Anterior cingulate cortex (tissue), 58 donors: ENCODE measurements around the gene PITRM1.
"Not testable (repeated sequence)": the region's sequence is repeated elsewhere in the genome, so short reads cannot be mapped to it uniquely, and the experiment has no call there.

Source experiments
- DNase-seq, 58 donors: peaks; one replicate each; lab custom pipeline; 2025; lab: John Stamatoyannopoulos, UW

Gene PITRM1

DNA sequence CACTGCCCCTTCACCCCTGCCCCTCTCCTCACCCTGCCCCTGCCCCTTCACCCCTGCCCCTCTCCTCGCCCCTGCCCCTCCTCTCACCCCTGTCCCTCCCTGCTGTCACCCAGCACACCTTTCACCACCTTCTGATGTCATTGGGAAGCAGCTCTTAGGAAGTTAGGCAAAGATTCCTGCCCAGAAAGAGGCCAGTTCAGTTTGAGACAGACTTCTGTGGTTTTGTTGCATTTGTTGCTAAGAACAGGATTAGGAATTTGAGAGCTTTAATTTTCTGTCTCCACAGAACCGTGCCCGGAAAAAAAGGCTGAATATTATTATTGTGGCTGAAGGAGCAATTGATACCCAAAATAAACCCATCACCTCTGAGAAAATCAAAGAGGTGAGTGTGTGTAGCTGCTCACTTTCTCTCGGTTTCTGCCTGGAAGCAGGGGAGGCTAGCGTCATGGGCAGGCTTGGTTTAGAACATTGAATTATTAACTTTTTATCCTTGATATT is 65.6 kb downstream of the PITRM1 start:
- no peak for DNase-seq

DNA sequence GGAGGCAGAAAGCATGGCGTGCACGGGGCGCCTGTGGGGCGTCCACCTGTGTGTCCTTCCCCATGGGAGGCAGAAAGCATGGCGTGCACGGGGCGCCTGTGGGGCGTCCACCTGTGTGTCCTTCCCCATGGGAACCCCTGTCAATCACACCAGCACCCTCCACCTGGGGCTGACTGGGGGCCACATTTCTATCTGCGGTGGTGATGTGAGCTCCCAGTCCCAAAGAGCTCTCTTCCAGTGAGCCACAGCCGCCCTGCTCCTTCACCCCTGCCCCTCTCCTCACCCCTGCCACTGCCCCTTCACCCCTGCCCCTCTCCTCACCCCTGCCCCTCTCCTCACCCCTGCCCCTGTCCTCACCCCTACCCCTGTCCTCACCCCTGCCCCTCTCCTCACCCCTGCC is 66.3 kb downstream of the PITRM1 start:
- DNase-seq: not testable (repeated sequence)

DNA sequence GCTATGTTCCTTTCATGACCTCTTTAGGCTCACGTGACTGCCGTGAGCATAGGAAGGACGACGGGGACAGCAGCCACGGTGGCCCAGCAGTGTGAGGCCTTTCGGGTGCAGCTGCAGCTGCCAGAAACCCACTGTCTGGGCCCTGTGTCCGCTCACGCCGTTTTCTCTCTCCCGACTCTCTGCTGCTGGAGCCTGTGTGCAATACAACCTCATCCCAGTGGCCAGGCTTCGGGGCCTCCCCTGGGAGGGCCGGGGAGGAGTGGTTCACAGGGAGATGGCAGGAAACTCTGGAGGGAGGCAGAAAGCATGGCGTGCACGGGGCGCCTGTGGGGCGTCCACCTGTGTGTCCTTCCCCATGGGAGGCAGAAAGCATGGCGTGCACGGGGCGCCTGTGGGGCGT is 66.7 kb downstream of the PITRM1 start:
- no peak for DNase-seq

DNA sequence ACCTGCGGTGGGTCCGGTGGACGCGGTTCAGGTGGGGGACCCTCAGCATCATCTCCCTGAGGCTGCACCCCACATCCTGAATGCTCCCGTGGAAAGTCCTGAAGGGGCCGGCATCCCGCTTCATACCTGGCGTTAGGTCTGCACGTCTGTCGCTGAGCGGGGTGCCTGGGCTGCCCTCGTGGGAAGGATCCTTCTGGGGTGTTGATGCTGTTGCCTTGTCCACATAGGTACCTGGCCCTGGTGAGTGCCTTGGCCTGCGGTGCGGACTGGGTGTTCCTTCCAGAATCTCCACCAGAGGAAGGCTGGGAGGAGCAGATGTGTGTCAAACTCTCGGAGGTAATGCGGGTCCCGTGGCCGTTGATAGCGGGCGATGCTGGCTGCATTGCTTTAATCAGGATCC is 67.4 kb downstream of the PITRM1 start:
- DNase-seq: no peak

DNA sequence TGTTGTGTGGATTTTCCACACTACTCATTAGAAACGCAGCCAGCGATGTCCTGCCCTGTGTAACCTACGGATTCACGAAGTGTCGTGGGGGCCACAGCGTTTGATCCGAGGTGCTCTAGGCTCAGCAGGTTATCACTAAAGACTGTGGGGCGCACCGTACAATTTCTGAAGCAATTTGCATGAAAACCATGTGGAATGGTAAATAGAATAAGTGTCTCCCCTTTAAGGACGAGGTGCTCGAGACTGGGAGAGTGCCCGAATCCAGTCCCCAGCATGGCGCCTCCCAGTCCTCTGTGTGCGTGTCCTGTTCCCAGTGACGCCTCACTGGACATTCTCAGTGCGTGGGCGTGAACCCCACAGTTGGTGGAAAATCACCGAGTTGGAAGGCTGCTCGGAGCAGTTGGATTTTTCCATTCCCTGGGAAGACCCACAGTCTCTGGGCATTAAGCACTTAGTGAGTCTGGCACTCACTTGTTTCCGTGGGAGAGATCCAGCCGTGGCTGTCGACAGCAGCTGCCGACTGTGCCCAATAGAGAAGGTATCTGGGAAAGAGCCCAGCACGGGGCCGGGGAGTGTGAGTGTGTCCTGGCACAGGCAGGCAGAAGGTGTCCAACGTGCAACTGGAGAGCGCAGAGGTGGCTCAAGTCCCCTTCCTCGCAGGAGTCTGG is 68.2 kb downstream of the PITRM1 start:
- DNase-seq: peak in 54 of 58 donors; percentile 17 to 89 (median 66)

DNA sequence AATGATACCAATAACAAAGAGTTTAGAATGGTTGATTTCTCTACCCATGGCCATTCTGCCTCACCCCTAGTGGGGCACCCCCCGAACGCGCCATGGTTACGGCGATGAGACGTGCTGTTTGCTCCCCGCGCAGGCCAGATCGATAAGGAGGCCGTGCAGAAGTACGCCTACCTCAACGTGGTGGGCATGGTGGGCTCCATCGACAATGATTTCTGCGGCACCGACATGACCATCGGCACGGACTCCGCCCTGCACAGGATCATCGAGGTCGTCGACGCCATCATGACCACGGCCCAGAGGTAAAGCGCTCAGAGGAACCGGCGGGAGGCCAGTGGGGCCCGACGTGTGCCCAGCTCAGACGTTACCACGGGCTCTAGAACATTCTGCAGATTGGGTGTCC is 68.9 kb downstream of the PITRM1 start:
- no peak for DNase-seq

DNA sequence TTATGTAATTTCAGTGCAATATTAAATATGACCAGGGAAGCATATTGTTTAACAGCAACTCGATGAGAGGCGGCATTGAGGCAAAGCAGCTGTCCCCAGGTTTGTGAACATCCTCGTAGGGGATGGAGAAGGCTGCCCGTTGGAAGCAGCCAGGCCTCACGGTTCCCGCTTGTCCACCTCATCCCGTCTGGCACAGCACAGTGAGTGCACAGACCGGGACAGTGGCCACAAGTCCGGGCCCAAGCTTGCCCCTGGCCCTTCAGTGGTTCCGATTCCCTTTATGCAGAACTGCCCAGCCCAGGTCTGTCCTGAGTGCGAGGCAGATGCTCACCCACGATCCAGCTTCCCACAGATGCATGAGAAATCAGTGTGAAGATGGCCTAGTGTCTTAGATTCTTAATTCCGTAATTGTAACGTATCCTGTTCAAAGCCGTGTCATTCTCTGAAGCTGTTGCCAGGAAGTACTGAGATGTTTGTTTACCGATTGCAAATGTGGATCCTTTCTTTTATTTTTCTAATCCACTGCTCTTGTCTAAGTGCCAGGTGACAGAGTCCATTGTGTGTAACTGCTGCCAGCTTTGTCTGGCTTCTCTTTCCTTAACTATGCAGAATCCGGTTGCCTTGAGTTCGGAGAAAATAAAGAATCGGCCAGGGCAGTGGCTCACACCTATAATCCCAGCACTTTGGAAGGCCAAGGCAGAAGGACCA is 69.7 kb downstream of the PITRM1 start:
- DNase-seq: peak in 5 of 58 donors; percentile 13 to 53 (median 33)

DNA sequence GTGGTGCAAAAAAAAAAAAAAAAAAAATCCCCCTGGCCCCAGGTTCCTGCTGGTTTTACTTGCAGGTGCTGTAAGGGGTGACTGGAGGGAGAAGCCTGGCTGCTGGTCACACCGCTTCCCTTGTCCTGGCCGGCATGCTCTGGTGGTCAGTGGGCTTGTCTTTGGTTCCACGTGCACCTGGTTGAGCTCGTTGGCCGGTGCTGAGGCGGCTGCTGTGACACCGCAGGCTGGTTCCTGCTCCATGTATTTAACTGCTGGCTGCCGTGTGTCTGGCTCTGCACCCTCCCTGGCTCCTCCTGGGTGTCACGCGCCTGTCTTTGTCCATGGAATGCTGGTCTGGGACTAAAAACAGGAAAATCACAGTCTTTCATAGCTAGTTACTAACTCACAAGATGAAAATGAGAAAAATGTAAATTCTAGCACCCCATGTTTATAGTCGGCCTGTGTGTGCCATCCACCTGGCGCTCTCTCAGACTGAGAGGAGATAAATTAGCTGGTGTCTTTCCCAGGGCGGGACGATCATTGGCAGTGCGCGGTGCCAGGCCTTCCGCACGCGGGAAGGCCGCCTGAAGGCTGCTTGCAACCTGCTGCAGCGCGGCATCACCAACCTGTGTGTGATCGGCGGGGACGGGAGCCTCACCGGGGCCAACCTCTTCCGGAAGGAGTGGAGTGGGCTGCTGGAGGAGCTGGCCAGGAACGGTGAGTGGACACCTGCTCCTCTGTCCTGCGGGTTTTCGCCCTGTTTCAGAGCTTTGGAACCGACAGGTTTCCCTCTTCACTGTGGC is 71.5 kb downstream of the PITRM1 start:
- no peak for DNase-seq

DNA sequence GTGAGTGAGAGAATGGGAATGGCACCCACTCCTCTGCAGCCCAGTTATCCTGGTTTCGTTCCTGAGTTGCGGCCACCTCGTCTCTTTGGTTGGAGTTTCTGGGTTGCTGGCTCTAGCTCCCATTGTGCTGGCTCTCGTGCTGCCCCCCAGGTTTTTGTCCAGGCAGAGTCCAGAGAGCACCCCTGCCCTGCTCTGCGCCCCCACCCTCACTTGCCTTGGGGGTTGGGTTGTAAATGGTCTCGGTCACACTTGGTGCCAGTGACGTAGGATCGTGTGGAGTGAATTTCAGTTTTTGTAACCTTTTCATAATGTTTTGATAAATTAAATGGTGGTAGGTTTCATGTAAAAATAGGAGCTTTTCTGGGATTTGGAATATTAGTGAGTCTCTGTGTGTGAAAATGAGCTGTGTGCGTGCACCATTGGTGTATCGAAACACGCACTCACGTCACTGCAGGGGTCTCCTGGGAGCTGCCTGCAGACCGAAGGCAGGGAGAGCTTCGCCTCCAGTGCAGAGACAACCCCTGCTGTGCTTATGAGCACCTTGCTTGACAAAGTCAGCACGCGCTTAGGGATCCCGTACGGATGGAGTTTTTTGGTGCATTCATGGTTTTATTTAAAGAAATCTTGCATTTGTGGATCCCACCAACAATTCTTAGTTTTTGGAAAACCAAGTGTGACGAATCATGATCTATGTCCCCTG is 72.3 kb downstream of the PITRM1 start:
- no peak for DNase-seq

DNA sequence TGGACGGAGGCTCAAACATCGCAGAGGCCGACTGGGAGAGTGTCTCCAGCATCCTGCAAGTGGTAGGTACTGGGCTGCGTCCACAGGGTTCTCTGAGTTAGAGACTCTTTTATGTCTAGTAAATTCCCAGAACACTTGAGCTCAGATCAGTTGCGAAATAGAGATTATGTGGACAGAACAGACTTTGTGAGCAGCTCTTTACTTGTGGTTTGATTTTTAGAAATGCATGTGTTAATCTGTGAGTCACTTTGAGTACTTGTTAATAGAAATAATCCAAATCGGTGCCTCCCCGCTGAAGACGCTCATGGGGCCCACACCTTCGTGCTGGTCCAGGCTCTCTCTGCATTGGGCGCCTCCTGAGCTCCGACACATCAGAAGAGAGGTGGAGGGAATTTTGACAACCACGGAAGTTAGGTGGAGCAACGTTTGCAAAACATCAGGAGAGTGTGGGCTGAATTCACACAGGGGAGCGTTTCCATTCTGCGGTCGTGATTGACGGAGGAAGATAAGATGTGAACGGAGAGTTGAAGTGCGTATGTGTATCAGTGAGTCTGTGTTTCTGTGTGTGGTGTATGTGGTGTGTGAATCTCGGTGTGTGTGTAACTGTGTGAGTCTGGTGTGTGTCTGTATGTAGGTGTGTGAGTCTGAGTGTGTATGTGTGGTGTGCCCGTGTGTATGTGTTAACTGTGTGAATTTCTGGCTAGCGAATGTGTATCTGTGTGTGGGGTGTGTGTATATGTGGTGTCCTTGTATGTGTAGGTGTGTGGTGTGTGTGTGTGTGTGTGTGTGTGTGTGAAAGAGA is 73.1 kb downstream of the PITRM1 start:
- DNase-seq: peak in 2 of 58 donors; percentile 13 to 19

DNA sequence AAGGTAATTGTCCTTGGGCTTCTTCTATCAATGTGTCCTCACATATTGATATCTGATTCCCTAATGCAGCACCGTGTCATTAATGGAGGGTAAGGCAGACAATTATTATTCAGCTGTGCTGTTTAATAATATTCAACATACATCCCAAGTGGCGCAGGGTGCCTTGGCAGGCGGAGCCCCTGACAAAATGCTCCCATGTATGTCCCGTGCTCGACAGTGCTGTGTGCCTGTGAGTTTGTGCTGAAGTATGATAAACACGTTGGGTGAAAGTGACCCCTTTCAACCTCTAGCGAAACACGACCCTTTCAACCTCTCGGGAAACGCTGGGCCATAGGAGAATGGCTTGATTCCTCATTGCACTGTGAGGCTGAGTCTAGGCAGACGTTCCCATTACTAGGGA is 73.9 kb downstream of the PITRM1 start:
- DNase-seq: no peak

DNA sequence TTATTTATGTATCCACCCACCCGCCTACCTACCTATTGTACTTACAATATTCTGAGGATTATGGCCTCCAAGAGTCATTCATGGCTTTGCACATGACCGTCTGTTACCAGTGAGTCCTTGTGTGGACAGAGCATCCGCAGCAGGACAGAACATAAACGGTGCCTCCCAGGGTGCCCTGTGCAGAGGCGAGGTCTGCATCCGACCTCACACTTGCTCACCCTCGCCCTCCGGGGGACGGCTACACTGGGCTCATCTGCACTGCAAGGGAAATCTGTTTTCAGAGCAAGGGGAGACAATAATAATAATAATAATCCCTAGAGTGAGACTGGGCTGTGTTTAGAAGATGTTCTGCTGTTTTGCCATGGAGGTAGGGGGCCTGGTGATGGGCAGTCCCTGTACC is 75.4 kb downstream of the PITRM1 start:
- no peak for DNase-seq

DNA sequence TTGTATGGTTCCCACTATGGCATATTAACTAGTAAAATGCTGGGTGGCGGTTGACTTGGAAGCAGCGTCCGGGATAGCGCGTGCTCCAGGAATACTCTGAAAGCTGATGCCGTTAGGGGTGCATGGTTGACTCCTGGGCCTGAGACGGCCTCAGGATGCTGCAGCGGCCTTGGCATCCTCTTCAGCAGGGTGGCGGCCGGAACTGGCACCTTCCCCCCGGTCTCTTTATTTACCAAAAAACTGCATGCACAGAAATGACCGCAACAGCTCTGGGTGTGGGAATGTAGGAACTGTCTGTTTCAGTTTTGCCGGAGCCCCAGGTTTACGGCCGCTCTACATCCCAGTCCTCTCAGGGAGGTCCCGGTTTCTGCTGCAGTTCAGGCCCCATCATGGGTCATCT is 76.4 kb downstream of the PITRM1 start:
- DNase-seq: no peak

DNA sequence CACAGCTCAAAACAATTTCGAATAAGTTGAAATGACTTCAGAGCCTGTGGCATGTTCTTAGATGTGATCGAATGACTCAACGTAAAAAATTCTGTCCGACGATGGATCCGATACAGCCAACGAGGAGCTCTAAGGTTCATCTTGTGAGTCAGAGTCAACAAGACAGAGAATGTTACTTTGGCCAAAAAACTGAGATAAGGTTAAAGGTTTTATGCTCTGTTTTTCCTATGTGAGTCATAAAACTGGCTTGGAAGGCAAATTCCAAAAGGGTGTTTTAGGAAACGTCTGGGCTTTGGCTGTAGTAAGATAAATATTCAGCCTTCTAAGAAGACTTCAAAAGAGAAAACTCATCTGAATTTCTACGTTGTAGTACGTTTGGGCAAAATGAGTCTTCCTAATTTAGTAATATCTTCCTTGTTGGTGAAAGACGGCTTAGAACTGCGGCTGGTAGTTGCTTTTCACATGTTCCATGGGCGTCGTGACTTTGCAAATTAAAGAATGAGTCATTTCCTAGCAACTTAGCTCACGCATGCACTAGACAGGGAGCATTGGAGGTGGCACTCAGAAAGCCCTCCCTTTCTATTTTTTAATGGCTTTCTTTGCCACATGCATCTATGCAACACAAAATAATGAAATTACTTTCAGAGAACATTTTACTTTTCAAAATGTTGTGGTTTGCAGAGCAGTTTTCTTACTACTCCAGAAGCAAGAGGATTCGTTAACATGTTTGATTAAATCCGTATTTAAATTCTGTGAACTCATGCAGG is 77.0 kb downstream of the PITRM1 start:
- DNase-seq: peak in 16 of 58 donors; percentile 12 to 63 (median 23)

DNA sequence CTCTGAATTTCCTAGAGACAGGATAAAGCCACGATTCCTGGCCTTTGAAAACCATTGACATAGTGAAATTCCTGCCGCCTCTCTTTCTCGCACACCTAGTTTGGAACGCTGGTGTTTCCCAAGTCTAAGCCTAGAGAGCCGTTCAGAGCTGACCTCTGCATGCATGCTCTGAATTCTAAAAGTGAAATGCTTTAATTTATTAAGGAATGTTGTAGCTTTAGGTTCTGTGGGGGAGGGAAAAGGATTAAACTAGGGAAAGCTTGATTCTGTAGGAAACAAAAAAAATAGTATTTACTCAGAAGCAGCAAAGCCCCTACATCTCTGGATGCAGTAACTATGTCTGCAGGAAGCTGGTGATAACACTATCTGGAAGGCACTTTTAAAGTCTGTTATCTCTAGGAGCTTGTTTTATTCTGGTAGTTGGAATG is 78.0 kb downstream of the PITRM1 start:
- no peak for DNase-seq

DNA sequence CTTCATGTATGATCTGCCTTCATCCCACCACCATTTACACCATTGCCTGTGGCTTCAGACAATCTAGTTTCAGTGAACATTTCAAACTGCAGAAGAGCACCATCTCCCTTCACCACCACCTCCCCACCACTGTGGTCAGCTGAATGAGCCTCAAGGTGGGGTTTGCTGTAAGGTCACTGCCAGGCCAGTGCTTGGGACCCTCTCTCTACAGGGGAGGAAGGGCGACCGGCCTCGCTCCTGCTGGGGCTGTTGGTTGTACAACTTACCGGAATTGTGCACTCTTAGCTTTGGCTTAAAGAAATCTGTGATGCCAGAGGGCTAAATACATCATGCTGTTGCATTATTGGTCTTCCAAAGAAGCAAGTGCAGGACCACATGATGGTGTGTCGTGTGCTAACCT is 78.6 kb downstream of the PITRM1 start:
- DNase-seq: no peak

DNA sequence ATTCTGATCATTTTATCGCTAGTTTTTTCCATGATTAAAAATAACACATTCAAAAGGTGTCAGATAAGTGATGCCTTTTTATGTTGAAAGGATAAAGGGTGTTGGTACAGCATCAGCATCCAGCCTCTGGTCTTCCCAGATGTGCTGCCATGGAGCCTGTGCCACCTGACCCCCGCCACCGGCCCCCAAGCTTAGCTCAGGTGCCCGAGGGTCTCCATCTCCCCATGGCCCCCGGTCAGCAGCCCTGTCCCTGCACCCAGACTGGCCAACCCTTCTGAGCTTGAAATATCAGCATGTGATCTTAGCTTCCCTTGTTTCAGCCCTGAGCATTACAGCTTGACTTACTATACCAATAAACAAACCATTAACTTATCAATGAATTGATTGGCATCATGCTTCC is 80.7 kb downstream of the PITRM1 start:
- no peak for DNase-seq

DNA sequence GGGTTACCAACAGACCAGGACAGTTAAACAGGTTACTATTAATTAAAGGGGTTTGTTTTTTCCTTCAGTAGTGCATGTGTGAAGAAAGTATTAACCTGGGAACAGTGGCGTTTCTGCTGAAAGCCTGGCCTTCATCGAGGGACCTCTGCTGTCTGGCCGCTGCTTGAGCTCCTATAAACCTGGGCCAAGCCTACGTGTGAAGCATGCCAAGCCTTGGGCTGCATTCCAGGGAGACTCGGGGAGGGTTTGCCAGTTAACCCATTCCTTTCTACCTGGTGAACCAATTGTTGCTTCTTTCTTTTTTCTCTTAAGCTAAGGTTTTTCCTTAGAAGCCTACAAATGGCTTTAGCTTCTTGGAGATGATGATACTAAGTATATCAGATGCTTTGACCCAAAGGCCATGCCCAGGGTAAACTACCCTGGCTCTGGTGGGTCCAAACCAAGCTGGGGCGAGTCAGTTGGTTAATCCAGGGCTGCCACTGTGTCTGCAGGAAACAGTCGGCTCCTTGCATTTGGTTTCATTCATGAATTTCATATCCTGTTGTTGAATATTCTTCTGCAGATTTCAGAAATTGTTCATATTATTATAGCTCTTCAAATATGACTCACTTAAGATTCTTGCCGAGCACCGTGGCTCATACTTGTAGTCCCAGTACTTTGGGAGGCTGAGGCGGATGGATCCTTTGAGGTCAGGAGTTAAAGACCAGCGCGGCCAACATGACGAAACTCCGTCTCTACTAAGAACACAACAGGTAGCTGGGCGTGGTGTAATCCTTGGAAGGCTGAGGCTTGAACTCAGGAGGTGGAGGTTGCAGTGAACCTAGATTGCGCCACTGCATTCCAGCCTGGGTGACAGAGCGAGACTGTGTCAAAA is 81.4 kb downstream of the PITRM1 start:
- DNase-seq: peak in 38 of 58 donors; percentile 13 to 81 (median 44)
